ENCODE results near the gene TRPV4. TPM values are rescaled to one million over a fixed set of nuclear protein-coding genes. Genes with fewer than 3 reads are reported as not detected.

The TRPV4 gene
- total RNA-seq, 2 experiments from 2014 or later = 2.1 TPM; not detected in 1

- Histone ChIP-seq H3K36me3 (ENCODE audit: insufficient read depth, low read length) (no peaks in the 10 kb centered on the region), H3K4me1 (ENCODE audit: insufficient read depth, low read length, poor library complexity, severe bottlenecking) (no peaks in the 10 kb centered on the region), H3K9me2 (ENCODE audit: insufficient read depth, low read length) (no peaks in the 10 kb centered on the region), H3K9me3 (ENCODE audit: low read length) (0 out of 2 replicates have a peak, but pooled peaks cover 14% of the 10 kb centered on the region), H2AFZ (ENCODE audit: low read length) (no peak overlapping the region), H3K79me2 (ENCODE audit: insufficient read depth, low read depth, low read length) (no peaks in the 10 kb centered on the region), H3K4me2 (ENCODE audit: low read length) (no peak overlapping the region), H3K27ac (ENCODE audit: low read depth, low read length, poor library complexity, severe bottlenecking) (no peak overlapping the region), H3K4me3 (ENCODE audit: low read depth, low read length, poor library complexity, severe bottlenecking) (no peak overlapping the region), H4K20me1 (ENCODE audit: insufficient read depth, low read length) (no peaks in the 10 kb centered on the region)
- intact Hi-C loops (cut with micrococcal nuclease; ENCODE audit: unreplicated experiment) = no loop called here
- CTCF ChIA-PET (ENCODE audit: unreplicated experiment) = no interaction called here
- no TSS peak for BruUV-seq (replicated peaks)
- no peak for DNase-seq (ENCODE audit: low spot score)
- POLR2A ChIA-PET = no interaction called here
- TF ChIP-seq EZH2phosphoT487 (IDR thresholded peaks at IDR 0.05; ENCODE audit: borderline replicate concordance, low read depth, low read length) = no peak
- TF ChIP-seq CTCF (conservative IDR thresholded peaks at IDR 0.05; ENCODE audit: low read length) = no peak
Observed at GRCh38 chr12:109757671-109758265, 75.4 kb downstream of the TRPV4 start.

GRCh38 chr12:109756457-109756856, 76.7 kb downstream of the TRPV4 start:
- Histone ChIP-seq H3K36me3 (ENCODE audit: insufficient read depth, low read length) (no peaks in the 10 kb centered on the region), H3K4me1 (ENCODE audit: insufficient read depth, low read length, poor library complexity, severe bottlenecking) (no peaks in the 10 kb centered on the region), H4K20me1 (ENCODE audit: insufficient read depth, low read length) (no peaks in the 10 kb centered on the region), H3K27ac (ENCODE audit: low read depth, low read length, poor library complexity, severe bottlenecking) (no peak overlapping the region), H3K9me3 (ENCODE audit: low read length) (0 out of 2 replicates have a peak, but pooled peaks cover 14% of the 10 kb centered on the region), H3K4me3 (ENCODE audit: low read depth, low read length, poor library complexity, severe bottlenecking) (no peak overlapping the region), H3K4me2 (ENCODE audit: low read length) (no peak overlapping the region), H3K79me2 (ENCODE audit: insufficient read depth, low read depth, low read length) (no peaks in the 10 kb centered on the region), H3K9me2 (ENCODE audit: insufficient read depth, low read length) (no peaks in the 10 kb centered on the region), H2AFZ (ENCODE audit: low read length) (no peak overlapping the region)
- CTCF ChIA-PET (ENCODE audit: unreplicated experiment) = no interaction called here
- DNase-seq (ENCODE audit: low spot score) = no peak
- BruUV-seq (replicated peaks) = no TSS peak
- intact Hi-C loops (cut with micrococcal nuclease; ENCODE audit: unreplicated experiment) = no loop called here
- no peak for TF ChIP-seq CTCF (conservative IDR thresholded peaks at IDR 0.05; ENCODE audit: low read length)
- TF ChIP-seq EZH2phosphoT487 (IDR thresholded peaks at IDR 0.05; ENCODE audit: borderline replicate concordance, low read depth, low read length) = no peak
- POLR2A ChIA-PET = no interaction called here

GRCh38 chr12:109753959-109754358, 79.2 kb downstream of the TRPV4 start:
- intact Hi-C loops (cut with micrococcal nuclease; ENCODE audit: unreplicated experiment) = no loop called here
- no peaks in the 10 kb centered on the region for H3K4me1 ChIP-seq (ENCODE audit: insufficient read depth, low read length, poor library complexity, severe bottlenecking)
- no peaks in the 10 kb centered on the region for H3K9me2 ChIP-seq (ENCODE audit: insufficient read depth, low read length)
- H3K79me2 ChIP-seq (ENCODE audit: insufficient read depth, low read depth, low read length) = no peaks in the 10 kb centered on the region
- 0 out of 2 replicates have a peak, but pooled peaks cover 14% of the 10 kb centered on the region for H3K9me3 ChIP-seq (ENCODE audit: low read length)
- ChIA-PET POLR2A (interaction anchor here (0.6 to 1.1 kb wide), 5 partner anchors 40 to 270 kb away, joined by 3 to 6 read pairs (median 3); partner anchors contain the start of gene FAM222A), CTCF (ENCODE audit: unreplicated experiment) (no interaction called here)
- H3K4me2 ChIP-seq (ENCODE audit: low read length) = no peak overlapping the region
- no peak for DNase-seq (ENCODE audit: low spot score)
- no peak overlapping the region for H2AFZ ChIP-seq (ENCODE audit: low read length)
- no peaks in the 10 kb centered on the region for H3K36me3 ChIP-seq (ENCODE audit: insufficient read depth, low read length)
- no peak overlapping the region for H3K27ac ChIP-seq (ENCODE audit: low read depth, low read length, poor library complexity, severe bottlenecking)
- no peaks in the 10 kb centered on the region for H4K20me1 ChIP-seq (ENCODE audit: insufficient read depth, low read length)
- no TSS peak for BruUV-seq (replicated peaks)
- no peak overlapping the region for H3K4me3 ChIP-seq (ENCODE audit: low read depth, low read length, poor library complexity, severe bottlenecking)
- no peak for TF ChIP-seq CTCF (conservative IDR thresholded peaks at IDR 0.05; ENCODE audit: low read length)
- TF ChIP-seq EZH2phosphoT487 (IDR thresholded peaks at IDR 0.05; ENCODE audit: borderline replicate concordance, low read depth, low read length) = no peak

All from OCI-LY7 (cell line).